Effector memory CD4-positive, alpha-beta T cell (primary cell): Measurements from ENCODE around the gene ATP13A3.

Source experiments
- DNase-seq, 3 donors: peaks; one replicate each; pipeline ENCODE4 v3.0.0-alpha.2; 2020
- H3K27ac ChIP-seq: 2 replicates; pipeline ENCODE4 v1.7.0; 2013; ENCODE audit warnings: mild to moderate bottlenecking, low read length, moderate library complexity; ENCODE audit not compliant: insufficient read depth, poor library complexity, severe bottlenecking
- H3K27me3 ChIP-seq: replicated peaks from 2 replicates; pipeline ENCODE4 v1.7.0; 2013; ENCODE audit warnings: mild to moderate bottlenecking, low read length; ENCODE audit not compliant: insufficient read depth, control insufficient read depth, poor library complexity, severe bottlenecking
- H3K36me3 ChIP-seq: 2 replicates; pipeline ENCODE4 v1.7.0; 2013; ENCODE audit warnings: mild to moderate bottlenecking, low read length, moderate library complexity; ENCODE audit not compliant: control insufficient read depth, insufficient read depth
- H3K4me1 ChIP-seq: 2 replicates; pipeline ENCODE4 v1.7.0; 2013; ENCODE audit warnings: low read length, mild to moderate bottlenecking; ENCODE audit not compliant: control insufficient read depth, insufficient read depth, poor library complexity, severe bottlenecking
- H3K4me3 ChIP-seq: 2 replicates; pipeline ENCODE4 v1.7.0; 2013; ENCODE audit warnings: low read length, low read depth, mild to moderate bottlenecking; ENCODE audit not compliant: insufficient read depth, poor library complexity, severe bottlenecking
- H3K9me3 ChIP-seq: 2 replicates; pipeline ENCODE4 v1.7.0; 2013; ENCODE audit warnings: mild to moderate bottlenecking, low read length, moderate library complexity; ENCODE audit not compliant: control insufficient read depth

Gene ATP13A3

DNA sequence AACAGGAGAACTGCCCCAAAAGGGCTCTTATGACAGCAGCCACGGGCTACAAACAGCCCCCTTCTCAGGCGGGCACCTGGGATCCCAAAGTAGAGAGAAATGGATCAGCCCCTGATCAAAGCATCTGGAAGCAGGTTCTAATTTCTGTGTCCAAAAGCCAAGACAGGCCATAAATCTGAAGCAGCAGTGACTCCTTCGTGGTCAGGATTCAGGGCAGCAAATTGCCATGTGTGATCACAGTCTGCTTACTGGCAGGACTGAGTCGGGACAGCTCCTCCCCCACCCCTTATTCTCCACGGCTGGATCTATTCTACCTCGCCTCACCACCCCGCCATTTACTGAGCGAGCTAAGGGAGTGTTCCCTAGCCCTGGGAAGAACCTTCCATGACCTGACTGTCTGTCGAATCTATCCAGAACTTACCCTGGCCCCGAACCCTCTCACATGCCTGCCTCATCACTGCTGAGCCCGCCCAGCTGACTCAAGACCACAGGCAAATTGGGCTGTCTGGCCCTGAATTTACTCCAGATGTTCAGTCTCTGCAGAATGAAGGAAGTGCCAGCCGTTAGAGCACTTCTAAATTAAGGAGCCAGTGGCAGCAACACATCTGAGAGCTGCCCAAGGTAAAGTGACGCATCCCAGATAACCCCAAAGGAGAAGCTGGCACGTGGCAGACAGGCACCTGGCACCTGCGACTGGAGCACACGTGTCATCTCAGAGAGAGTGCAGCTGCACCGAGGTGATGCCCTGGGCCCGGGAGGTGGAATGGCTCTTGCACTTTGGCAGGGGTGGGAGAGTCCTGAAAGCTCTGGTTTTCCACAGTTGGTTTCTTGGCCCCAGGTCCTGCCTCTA, 118.6 kb downstream of the ATP13A3 start:
- Histone ChIP-seq H3K27ac (no peak overlapping the region), H3K4me3 (no peak overlapping the region), H3K4me1 (no peaks in the 10 kb centered on the region), H3K36me3 (no peaks in the 10 kb centered on the region), H3K9me3 (no peaks in the 10 kb centered on the region), H3K27me3 (peaks cover 6% of the 10 kb centered on the region)
- no peak for DNase-seq

DNA sequence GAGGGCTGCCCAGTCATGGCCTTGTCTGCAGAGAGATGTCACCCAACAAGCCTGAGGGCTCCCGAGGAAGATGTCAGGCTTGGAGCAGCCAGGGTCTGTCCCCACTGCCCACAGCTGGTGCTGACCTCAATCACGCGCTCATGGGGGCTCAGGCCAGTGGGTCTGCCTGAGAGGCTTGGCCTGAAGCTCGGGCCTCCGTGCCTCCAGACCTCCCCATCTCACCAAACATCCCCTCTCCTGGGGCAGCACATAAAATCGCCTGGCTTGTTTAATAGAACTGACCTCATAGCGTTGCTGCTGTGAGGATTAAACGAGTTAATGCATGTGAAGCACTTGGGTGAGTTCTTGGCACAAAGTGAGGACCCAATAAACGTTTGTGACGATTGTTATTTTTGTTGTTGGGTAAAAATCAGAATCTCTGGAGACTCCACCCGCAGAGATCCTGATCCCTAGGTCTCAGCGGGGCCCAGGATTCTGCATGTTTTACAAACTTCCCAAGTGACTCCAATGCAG, 120.8 kb downstream of the ATP13A3 start:
- no peak overlapping the region for H3K27ac ChIP-seq
- H3K4me3 ChIP-seq = no peak overlapping the region
- peaks cover 6% of the 10 kb centered on the region for H3K27me3 ChIP-seq
- H3K36me3 ChIP-seq = no peaks in the 10 kb centered on the region
- DNase-seq = no peak
- no peaks in the 10 kb centered on the region for H3K9me3 ChIP-seq
- H3K4me1 ChIP-seq = no peaks in the 10 kb centered on the region

- no peak overlapping the region for H3K27ac ChIP-seq
- DNase-seq = no peak
Observed at GRCh38 chr3:194365526-194365925, 121.3 kb downstream of the ATP13A3 start.

GRCh38 chr3:194364652-194365434, 122.0 kb downstream of the ATP13A3 start:
- no peak for DNase-seq
- H3K36me3 ChIP-seq = no peaks in the 10 kb centered on the region
- H3K27me3 ChIP-seq = peaks cover 6% of the 10 kb centered on the region
- no peaks in the 10 kb centered on the region for H3K9me3 ChIP-seq
- no peak overlapping the region for H3K27ac ChIP-seq
- H3K4me3 ChIP-seq = no peak overlapping the region
- H3K4me1 ChIP-seq = no peaks in the 10 kb centered on the region

More at GRCh38 chr3:194365526-194365925, 121.3 kb downstream of the ATP13A3 start:
- no peaks in the 10 kb centered on the region for H3K36me3 ChIP-seq
- no peak overlapping the region for H3K4me3 ChIP-seq
- H3K4me1 ChIP-seq = no peaks in the 10 kb centered on the region
- no peaks in the 10 kb centered on the region for H3K9me3 ChIP-seq
- peaks cover 6% of the 10 kb centered on the region for H3K27me3 ChIP-seq

- Histone ChIP-seq H3K9me3 (no peaks in the 10 kb centered on the region), H3K27ac (no peak overlapping the region), H3K27me3 (peaks cover 6% of the 10 kb centered on the region), H3K4me1 (no peaks in the 10 kb centered on the region), H3K4me3 (no peak overlapping the region), H3K36me3 (no peaks in the 10 kb centered on the region)
- no peak for DNase-seq
Observed at GRCh38 chr3:194364314-194364651, 122.5 kb downstream of the ATP13A3 start.

GRCh38 chr3:194360568-194360967, 126.2 kb downstream of the ATP13A3 start:
- no peaks in the 10 kb centered on the region for H3K27me3 ChIP-seq
- no peak overlapping the region for H3K27ac ChIP-seq
- H3K4me1 ChIP-seq = no peaks in the 10 kb centered on the region
- H3K4me3 ChIP-seq = no peak overlapping the region
- no peak for DNase-seq
- H3K36me3 ChIP-seq = no peaks in the 10 kb centered on the region
- no peaks in the 10 kb centered on the region for H3K9me3 ChIP-seq

DNA sequence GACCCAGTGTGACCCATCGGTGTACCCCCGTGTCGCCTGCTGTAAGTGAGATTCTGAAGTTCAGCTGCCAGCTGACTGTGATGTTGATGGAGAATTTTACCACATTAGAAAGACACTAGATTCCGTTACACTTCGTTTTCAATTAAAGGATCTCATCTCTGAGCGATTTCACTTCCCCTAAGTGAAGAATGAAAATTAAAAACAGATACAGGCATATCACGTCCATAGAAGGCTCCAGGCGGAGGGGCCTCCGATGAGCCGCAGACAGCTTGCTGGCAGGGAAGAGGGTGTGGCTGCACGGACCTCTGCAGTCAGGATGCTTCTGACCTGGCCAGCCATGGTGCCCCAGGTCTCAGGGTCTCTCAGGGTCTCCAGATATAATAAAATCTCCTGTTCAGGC, 129.1 kb downstream of the ATP13A3 start:
- Histone ChIP-seq H3K4me3 (no peak overlapping the region), H3K4me1 (no peaks in the 10 kb centered on the region), H3K9me3 (no peaks in the 10 kb centered on the region), H3K27me3 (no peaks in the 10 kb centered on the region), H3K36me3 (no peaks in the 10 kb centered on the region), H3K27ac (no peak overlapping the region)
- no peak for DNase-seq

DNA sequence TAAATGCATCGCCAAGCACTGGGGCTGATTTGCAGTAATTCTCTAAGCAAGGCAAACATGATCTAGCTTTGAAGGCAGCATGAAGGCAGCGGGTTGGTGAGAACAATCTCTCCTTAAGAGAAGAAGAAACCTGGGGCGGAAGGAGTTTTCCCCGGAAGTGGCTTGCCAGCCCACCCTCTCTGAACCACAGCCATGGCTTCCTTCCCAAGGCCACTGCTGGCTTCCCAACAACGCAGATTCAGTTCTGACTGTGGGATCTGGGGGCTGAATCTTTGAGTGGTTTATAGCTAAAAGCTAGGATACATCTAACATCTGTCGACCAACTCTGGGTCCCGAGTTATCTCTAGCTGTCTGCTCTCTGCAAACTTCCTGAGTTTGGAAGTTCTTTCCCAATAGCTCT, 131.4 kb downstream of the ATP13A3 start:
- no peak for DNase-seq
- Histone ChIP-seq H3K27me3 (no peaks in the 10 kb centered on the region), H3K4me1 (no peaks in the 10 kb centered on the region), H3K9me3 (no peaks in the 10 kb centered on the region), H3K27ac (no peak overlapping the region), H3K36me3 (no peaks in the 10 kb centered on the region), H3K4me3 (no peak overlapping the region)

DNA sequence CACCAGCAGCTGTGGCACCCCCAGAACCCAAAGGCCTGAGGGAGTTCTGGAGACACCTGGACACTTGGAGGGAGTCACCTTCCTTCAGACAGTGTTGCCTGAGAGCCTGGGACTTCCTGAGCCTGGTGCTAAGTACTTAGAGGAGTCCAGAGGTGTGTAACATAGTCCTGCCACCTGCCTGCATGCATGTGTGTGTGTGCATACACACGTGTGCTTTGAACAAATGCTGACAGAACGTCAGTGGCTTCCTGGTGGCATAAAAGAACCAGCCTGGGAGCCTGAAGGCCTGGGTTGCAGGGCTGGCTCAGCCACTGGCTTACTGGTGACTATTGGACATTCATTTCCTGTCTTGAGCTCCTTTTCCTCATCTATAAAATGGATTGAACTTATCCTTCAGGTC, 132.5 kb downstream of the ATP13A3 start:
- H3K27me3 ChIP-seq = no peaks in the 10 kb centered on the region

More for the DNA sequence above, 132.5 kb downstream of the ATP13A3 start:
- no peak overlapping the region for H3K4me3 ChIP-seq
- DNase-seq = no peak
- H3K27ac ChIP-seq = no peak overlapping the region
- H3K4me1 ChIP-seq = no peaks in the 10 kb centered on the region
- no peaks in the 10 kb centered on the region for H3K36me3 ChIP-seq
- no peaks in the 10 kb centered on the region for H3K9me3 ChIP-seq
